ENCODE results near the gene BUD31.

The BUD31 gene

DNA sequence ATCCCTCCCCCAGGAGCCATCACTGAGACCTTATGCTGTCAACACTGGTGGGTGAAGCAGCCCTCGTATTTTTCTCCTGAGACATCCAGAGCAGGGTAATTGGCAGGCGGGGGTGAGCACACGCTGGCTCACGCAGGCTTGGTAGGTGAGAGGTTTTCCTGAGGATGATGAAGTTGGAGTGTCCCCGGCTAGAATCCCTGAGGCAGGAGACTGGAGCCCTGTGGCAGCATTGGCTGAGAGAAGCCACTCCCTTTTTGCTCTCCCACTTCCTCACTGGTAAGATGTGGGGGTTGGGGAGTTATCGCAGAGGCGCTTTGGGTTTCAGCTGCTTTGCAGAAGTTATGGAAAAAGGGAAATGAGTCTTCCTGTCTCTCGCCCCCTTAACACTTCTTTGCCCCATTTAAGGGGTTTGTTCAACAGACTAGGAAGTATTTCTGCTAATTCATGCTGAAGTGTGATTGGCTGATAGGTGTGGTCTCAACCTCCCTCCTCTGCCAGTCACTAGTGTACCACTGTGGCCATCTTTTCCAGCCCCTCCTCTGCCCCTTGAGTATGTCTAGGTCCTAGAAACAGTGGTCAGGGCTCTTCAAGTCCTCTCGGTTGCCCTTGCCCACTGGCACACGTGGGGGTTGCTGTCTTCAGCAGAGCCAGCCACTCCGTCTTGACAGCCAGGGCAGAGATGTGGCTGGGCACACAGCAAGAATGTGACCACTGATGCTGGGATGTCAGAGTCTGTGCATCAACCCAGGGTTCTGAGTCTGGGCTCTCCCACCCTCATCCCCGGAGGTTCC, 28.5 kb upstream of the BUD31 start:
- ChIA-PET CTCF (no interaction called here), POLR2A (interaction anchor here (1.3 kb wide), 1 partner anchor 13 kb away, joined by 4 read pairs; no protein-coding TSS in a partner anchor)
- TF ChIP-seq, protein P1, sequence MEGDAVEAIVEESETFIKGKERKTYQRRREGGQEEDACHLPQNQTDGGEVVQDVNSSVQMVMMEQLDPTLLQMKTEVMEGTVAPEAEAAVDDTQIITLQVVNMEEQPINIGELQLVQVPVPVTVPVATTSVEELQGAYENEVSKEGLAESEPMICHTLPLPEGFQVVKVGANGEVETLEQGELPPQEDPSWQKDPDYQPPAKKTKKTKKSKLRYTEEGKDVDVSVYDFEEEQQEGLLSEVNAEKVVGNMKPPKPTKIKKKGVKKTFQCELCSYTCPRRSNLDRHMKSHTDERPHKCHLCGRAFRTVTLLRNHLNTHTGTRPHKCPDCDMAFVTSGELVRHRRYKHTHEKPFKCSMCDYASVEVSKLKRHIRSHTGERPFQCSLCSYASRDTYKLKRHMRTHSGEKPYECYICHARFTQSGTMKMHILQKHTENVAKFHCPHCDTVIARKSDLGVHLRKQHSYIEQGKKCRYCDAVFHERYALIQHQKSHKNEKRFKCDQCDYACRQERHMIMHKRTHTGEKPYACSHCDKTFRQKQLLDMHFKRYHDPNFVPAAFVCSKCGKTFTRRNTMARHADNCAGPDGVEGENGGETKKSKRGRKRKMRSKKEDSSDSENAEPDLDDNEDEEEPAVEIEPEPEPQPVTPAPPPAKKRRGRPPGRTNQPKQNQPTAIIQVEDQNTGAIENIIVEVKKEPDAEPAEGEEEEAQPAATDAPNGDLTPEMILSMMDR (IDR thresholded peaks at IDR 0.05; ENCODE audit: insufficient read depth, low read length, missing control alignments), result no peak
- H3K4me3 ChIP-seq (ENCODE audit: low read depth, low read length), result no peak overlapping the region
- no peak for DNase-seq (ENCODE audit: low read depth, low spot score)

DNA sequence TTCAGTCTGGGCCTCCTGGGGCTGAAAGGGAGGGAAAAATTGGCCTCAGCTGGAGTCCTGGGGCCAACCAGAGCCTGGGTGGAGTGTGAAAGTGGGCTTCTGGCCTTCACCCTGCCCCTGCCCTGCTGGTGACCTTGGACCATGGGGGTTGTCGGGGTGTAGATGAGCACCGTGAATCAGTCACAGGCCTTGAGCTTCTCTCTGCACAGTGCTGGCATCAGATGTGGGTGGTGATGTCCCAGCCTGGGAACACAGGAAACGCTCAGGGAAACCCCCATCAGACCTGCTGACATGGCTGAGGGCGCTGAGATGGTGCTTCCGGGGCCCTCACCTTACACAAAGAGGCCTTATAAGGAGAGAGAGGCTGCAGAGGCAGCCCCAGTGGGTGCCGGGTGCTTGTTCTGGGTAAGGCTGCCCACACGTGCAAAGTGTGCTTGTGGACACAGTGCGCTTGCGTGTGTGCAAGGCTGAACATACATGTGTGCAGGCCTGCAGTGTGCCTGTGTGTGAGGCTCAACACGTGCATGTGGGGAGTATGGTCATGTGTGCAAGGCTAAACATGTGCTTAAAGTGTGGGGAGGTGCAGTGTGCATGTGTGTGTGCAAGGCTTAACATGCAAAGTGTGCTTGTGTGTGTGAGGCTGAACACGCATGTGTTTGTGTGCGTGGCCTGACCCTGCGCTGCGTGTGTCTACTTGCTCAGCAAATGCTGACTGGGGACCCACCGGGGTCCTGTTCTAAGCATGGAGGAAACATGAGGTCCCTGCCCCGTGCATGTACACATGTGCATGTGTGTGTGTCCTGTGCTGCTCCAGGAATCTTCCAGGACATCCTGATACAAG, 27.7 kb upstream of the BUD31 start:
- H3K4me3 ChIP-seq (ENCODE audit: low read depth, low read length), result no peak overlapping the region
- TF ChIP-seq, protein P1 (IDR thresholded peaks at IDR 0.05; ENCODE audit: insufficient read depth, low read length, missing control alignments), result no peak
- DNase-seq (ENCODE audit: low read depth, low spot score), result no peak
- POLR2A ChIA-PET, result no interaction called here
- CTCF ChIA-PET, result no interaction called here

DNA sequence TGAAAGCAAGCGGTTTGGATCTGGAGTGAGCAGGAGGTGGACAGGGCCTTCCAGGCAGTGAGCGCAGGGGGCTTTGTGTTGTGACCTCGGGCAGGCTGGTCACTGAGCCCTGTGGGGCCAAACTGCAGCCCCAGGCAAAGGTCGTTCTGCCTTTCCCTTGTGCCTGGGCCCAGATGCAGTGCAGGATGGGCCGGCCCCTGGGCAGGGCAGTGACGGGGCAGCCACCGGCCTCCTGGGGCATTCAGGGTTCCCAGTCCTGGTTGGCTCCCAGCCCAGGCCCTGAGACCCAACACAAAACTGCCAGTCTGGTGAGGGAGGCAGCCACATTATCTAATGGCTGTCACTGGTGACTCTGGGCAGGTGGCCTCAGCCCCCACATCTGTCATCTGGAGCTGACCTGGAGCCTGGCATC, 27.1 kb upstream of the BUD31 start:
- ChIA-PET POLR2A (no interaction called here), CTCF (no interaction called here)
- TF ChIP-seq, protein P1 (IDR thresholded peaks at IDR 0.05; ENCODE audit: insufficient read depth, low read length, missing control alignments), result no peak
- H3K4me3 ChIP-seq (ENCODE audit: low read depth, low read length), result no peak overlapping the region
- DNase-seq (ENCODE audit: low read depth, low spot score), result no peak

DNA sequence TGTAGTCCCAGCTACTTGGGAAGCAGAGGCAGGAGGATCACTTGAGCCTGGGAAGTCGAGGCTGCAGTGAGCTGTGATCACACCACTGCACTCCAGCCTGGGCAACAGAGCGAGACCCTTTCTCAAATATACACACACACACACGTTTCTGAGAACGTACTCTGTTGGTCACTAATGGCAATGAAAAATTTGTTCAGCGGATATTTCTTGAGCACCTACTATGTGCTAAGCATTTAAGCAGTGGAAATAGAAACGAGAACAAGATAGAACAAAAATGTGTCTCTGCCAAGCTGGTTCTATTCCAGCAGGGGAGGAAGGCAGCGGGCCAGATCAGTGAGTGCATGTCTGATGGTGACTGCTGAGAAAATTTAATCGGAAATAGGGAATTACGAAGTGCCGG, 25.6 kb upstream of the BUD31 start:
- ChIA-PET CTCF (interaction anchor here (1.2 kb wide), 1 partner anchor 23 kb away, joined by 4 read pairs; no protein-coding TSS in a partner anchor), POLR2A (interaction anchor here (0.7 kb wide), 1 partner anchor 34 kb away, joined by 3 read pairs; no protein-coding TSS in a partner anchor)
- TF ChIP-seq, protein P1 (IDR thresholded peaks at IDR 0.05; ENCODE audit: insufficient read depth, low read length, missing control alignments), result no peak
- DNase-seq (ENCODE audit: low read depth, low spot score), result no peak
- H3K4me3 ChIP-seq (ENCODE audit: low read depth, low read length), result no peak overlapping the region

DNA sequence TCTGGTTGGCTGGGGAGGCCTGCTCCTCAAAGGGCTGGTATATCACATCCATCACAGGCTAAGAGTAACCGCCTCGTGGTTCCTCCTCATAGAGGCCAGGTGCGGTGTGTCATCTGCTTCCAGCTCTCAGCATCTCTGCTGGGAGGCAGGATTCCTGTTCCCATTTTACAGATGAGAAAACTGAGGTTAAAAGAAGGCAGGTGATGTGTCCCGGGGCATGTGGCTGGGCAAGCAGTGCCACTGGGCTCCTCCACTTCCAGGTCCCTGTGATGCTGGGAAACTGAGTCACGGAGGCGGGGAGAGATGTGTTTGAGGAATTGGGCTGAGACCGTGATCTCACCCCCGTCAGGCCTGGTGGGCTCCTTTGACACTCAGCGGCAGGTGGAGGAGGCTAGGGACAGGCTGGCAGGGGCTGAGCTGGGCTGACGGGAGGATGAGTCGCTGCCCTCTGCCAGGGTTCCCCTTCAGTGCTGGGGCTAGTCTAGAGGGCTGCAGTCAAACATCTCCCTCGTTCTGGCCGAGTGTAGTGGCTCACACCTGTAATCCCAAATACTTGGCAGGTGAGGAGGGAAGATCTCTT, 24.9 kb upstream of the BUD31 start:
- no peak for DNase-seq (ENCODE audit: low read depth, low spot score)
- H3K4me3 ChIP-seq (ENCODE audit: low read depth, low read length), result no peak overlapping the region
- TF ChIP-seq, protein P1 (IDR thresholded peaks at IDR 0.05; ENCODE audit: insufficient read depth, low read length, missing control alignments), result no peak
- POLR2A ChIA-PET, result no interaction called here
- CTCF ChIA-PET, result interaction anchor here (1.2 kb wide), 1 partner anchor 23 kb away, joined by 4 read pairs; no protein-coding TSS in a partner anchor

DNA sequence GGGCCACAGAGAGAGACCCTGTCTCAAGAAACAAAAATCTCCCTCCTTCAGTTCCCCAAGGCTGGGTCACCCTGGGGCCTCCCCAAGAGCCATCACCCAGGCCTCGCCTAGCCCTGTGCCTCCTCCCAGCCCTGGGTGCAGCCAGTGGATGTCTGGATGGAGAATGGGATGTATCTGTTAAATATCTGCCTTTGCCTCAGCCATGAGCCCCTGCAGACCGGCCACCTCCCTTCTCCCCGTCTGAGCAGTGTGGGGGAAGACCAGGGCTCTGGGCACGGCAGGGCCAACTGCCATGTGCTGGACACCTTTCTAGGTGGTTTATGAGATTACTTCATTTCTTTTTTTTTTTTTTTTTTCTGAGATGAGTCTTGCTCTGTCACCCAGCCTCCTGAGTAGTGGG, 24.2 kb upstream of the BUD31 start:
- no peak overlapping the region for H3K4me3 ChIP-seq (ENCODE audit: low read depth, low read length)
- TF ChIP-seq, protein P1 (IDR thresholded peaks at IDR 0.05; ENCODE audit: insufficient read depth, low read length, missing control alignments), result no peak
- CTCF ChIA-PET, result no interaction called here
- DNase-seq (ENCODE audit: low read depth, low spot score), result no peak
- POLR2A ChIA-PET, result no interaction called here
